Activated CD8-positive, alpha-beta T cell treated with anti-CD3 and anti-CD28 coated beads for 36 hours (primary cell): ENCODE results near the gene ETS1. TPM values are rescaled to one million over a fixed set of nuclear protein-coding genes. Genes with fewer than 3 reads are reported as not detected.

Source experiments
- ATAC-seq: fragments of 200-7000 bp; cut with Tn5 transposase; one replicate; pipeline ENCODE4 v1.10.0; 2021; ENCODE audit warnings: mild to moderate bottlenecking, moderate library complexity
- CTCF ChIA-PET: fragments of 350-600 bp; sonication (Branson Sonifier 250); formaldehyde crosslinking; loops from one replicate; lab custom pipeline; 2021; ENCODE audit warnings: antibody characterized with exemption; lab: Charles Lee
- POLR2A ChIA-PET: fragments of 350-600 bp; sonication (Branson Sonifier 250); formaldehyde crosslinking; loops from one replicate; lab custom pipeline; 2021; ENCODE audit warnings: antibody characterized with exemption; lab: Charles Lee
- DNase-seq: peaks from one replicate; pipeline ENCODE4 v3.0.0-alpha.2; 2020
- H3K27ac Mint-ChIP-seq: one replicate; pipeline ENCODE4 v1.8.0; 2021; ENCODE audit warnings: mild to moderate bottlenecking, mixed read lengths
- H3K27me3 Mint-ChIP-seq: one replicate; pipeline ENCODE4 v1.8.0; 2021; ENCODE audit warnings: mixed read lengths
- H3K36me3 Mint-ChIP-seq: one replicate; pipeline ENCODE4 v1.8.0; 2021; ENCODE audit warnings: low read depth, mixed read lengths
- H3K4me1 Mint-ChIP-seq: one replicate; pipeline ENCODE4 v1.8.0; 2021; ENCODE audit warnings: low read depth, mixed read lengths
- H3K4me3 Mint-ChIP-seq: one replicate; pipeline ENCODE4 v1.8.0; 2021; ENCODE audit warnings: mild to moderate bottlenecking, moderate library complexity, mixed read lengths
- H3K9me3 Mint-ChIP-seq: one replicate; pipeline ENCODE4 v1.8.0; 2021; ENCODE audit warnings: mixed read lengths
- intact Hi-C: fragments of 100-400 bp; cut with micrococcal nuclease; formaldehyde crosslinking; loops from one replicate; pipeline ENCODE4 v1.10.0; 2022
- total RNA-seq, 2 experiments: library from RNA; stranded (reverse); gene quantifications; one replicate each; pipeline ENCODE4 v1.2.3, GENCODE V29; 2021
- TF ChIP-seq, protein P1 (sequence below): fragments of 200-600 bp; IDR thresholded peaks from one replicate; pipeline ENCODE4 v1.8.0; 2022; ENCODE audit warnings: antibody characterized with exemption, mild to moderate bottlenecking

Gene ETS1
- total RNA-seq, 2 experiments from 2014 or later = 527 to 532 TPM

DNA sequence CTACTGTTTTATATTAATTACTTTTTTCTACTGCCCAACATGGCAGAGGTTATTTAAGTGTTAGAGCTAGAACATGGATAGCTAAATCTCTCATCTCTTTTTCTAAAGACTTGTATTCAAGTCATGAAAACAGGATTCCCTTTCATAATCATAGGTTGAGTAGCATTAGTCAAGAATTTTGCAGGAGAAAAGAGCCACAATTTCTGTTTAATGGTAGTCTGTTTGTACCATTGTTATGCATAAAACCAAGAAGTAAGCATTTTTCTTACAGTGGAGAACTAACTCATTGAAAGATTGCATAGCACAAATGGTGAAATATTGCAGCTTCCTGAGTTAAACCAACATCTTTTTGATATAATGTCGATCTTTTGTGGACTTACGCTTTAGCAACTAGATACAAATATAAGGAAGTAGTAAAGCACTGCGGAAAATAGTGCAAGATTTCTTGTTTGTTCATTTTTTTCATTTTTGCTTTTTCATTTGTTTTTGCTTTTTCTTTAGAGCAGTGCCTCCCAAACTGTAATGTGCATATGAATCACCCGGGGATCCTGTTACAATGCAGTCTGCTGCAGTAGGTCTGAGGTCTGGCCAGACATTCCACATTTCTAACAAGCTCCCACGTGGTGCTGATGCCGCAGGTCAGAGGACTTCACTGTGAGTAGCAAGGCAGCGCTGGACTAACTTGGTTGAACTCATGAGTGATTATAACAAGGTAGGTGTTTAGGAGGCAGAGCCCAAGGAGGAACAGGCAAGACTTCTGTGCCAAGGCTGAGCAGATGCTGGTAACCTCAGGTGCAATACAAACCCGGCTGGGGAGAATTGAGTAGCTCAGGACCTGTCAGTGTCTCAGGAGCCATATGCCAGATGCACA is 4.6 kb downstream of the ETS1 start:
- peaks cover 47% of the 10 kb centered on the region for H3K4me1 Mint-ChIP-seq
- H3K9me3 Mint-ChIP-seq = no peaks in the 10 kb centered on the region
- intact Hi-C loops = loop anchor here (5.0 kb wide), 1 partner anchor 55 kb away; no protein-coding TSS in a partner anchor
- peak overlapping the region; percentile 72 for H3K27ac Mint-ChIP-seq
- no peaks in the 10 kb centered on the region for H3K36me3 Mint-ChIP-seq
- DNase-seq (peak; percentile 35), ATAC-seq (no peak)
- H3K4me3 Mint-ChIP-seq = peak overlapping the region; percentile 55
- ChIA-PET POLR2A (interaction anchor here (1.4 to 1.9 kb wide), 3 partner anchors 10 to 57 kb away, joined by 3 to 4 read pairs (median 4); no protein-coding TSS in a partner anchor), CTCF (interaction anchor here (1.3 to 2.6 kb wide), 3 partner anchors 9 to 30 kb away, joined by 4 to 9 read pairs (median 4); no protein-coding TSS in a partner anchor)
- TF ChIP-seq, protein P1, sequence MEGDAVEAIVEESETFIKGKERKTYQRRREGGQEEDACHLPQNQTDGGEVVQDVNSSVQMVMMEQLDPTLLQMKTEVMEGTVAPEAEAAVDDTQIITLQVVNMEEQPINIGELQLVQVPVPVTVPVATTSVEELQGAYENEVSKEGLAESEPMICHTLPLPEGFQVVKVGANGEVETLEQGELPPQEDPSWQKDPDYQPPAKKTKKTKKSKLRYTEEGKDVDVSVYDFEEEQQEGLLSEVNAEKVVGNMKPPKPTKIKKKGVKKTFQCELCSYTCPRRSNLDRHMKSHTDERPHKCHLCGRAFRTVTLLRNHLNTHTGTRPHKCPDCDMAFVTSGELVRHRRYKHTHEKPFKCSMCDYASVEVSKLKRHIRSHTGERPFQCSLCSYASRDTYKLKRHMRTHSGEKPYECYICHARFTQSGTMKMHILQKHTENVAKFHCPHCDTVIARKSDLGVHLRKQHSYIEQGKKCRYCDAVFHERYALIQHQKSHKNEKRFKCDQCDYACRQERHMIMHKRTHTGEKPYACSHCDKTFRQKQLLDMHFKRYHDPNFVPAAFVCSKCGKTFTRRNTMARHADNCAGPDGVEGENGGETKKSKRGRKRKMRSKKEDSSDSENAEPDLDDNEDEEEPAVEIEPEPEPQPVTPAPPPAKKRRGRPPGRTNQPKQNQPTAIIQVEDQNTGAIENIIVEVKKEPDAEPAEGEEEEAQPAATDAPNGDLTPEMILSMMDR = no peak
- no peaks in the 10 kb centered on the region for H3K27me3 Mint-ChIP-seq

DNA sequence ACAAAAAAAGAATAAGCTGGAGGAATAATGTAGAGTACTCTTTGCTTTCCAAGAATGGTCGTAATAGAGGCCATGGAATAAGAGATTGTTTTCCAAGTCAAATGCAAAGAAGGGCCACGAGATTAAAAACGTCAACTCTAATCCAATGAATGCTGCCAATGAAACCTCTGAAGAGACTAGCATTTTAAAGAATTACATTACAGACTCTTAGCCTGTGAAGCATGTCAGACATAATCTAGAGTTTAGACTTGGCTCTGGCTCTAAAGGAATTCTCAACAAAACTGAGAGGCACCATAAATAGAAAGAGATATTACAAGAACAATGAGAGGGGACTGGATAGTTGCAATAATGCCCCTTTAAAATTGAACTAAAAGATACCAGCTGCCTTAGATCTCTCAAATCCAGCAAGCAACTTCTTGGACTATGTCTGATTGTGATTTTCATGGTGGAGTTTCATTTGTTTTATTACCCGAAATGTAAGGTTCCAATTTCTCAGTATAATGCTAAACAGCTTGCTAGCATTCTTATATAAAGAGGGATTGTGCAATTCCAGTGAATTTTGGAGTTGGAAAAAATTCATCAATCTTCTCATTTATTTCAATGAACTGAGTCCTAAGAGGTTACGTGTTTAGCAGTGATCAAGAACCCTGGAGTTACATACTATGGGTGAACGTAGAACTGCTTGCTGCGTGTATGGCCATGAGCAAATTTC is 5.6 kb downstream of the ETS1 start:
- Mint-ChIP-seq H3K27ac (peak overlapping the region; percentile 97), H3K4me3 (no peak overlapping the region), H3K27me3 (no peaks in the 10 kb centered on the region), H3K9me3 (no peaks in the 10 kb centered on the region), H3K4me1 (peaks cover 50% of the 10 kb centered on the region), H3K36me3 (no peaks in the 10 kb centered on the region)
- intact Hi-C loops = loop anchor here (2.0 to 5.0 kb wide), 3 partner anchors 31 to 54 kb away; no protein-coding TSS in a partner anchor
- CTCF ChIA-PET = interaction anchor here (1.5 to 2.6 kb wide), 3 partner anchors 10 to 46 kb away, joined by 4 to 9 read pairs (median 6); no protein-coding TSS in a partner anchor
- ATAC-seq (no peak), DNase-seq (no peak)
- TF ChIP-seq, protein P1 = no peak
- POLR2A ChIA-PET = interaction anchor here (1.5 kb wide), 1 partner anchor 62 kb away, joined by 4 read pairs; no protein-coding TSS in a partner anchor

DNA sequence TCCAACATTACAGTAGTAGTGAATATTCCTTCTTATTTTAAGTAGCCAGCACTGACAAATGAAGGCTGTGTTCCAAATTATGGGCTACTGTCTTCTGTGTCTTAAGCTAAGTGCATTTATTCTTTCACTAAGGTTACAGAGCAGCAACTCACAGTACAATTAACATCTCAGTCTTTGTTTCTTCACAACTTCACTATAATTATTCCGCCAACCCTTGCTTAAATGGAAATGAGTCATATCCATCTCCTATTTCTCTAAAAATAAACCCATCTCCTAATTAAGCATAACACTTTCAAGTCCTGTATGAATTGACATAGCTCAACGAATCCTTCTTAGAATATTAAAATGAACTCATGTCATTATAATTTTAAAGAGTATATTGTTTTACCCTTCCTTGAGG is 6.7 kb downstream of the ETS1 start:
- no peaks in the 10 kb centered on the region for H3K27me3 Mint-ChIP-seq
- H3K36me3 Mint-ChIP-seq = no peaks in the 10 kb centered on the region
- intact Hi-C loops = loop anchor here (2.0 to 5.0 kb wide), 3 partner anchors 30 to 53 kb away; no protein-coding TSS in a partner anchor
- H3K9me3 Mint-ChIP-seq = no peaks in the 10 kb centered on the region
- TF ChIP-seq, protein P1 = no peak
- ATAC-seq (peak; percentile 64), DNase-seq (no peak)
- peaks cover 59% of the 10 kb centered on the region for H3K4me1 Mint-ChIP-seq
- peak overlapping the region; percentile 64 for H3K4me3 Mint-ChIP-seq
- CTCF ChIA-PET = interaction anchor here (0.9 to 2.6 kb wide), 10 partner anchors 11 to 262 kb away, joined by 3 to 9 read pairs (median 4); no protein-coding TSS in a partner anchor
- H3K27ac Mint-ChIP-seq = peak overlapping the region; percentile 97
- POLR2A ChIA-PET = interaction anchor here (0.8 to 2.2 kb wide), 14 partner anchors 23 to 107 kb away, joined by 3 to 10 read pairs (median 4); no protein-coding TSS in a partner anchor

DNA sequence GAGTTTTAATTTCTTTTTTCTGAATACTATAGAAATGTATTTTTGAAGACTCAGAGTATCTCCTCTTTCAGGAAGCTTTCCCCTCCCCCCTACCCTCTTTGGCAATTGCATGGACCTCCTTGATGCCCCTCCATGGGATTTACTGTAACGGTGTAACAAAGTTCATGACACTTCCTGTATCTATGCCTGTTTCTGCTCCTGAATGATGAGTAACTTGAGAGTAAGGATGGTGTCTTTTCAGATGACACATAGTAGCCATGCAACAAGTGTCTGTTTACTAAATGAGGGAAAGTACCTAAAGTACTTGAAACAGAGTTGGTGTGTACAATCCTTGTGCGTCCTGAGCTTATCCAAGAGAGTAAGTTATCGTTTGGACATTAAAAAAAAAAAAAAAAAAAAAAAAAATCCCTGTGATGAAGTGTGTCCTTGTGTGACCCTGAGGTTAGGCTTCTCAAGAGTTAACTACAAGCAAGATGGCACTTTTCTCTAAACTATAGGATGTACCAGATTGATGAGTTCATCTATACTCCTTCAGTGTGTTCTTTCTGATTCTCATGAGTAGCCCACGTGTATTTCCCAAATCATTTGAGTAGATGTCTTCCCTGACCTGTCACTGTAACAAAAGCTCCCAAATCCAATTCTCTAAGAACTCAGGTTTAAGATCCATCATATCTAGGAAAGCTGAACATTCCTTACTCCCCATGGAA is 7.4 kb downstream of the ETS1 start:
- CTCF ChIA-PET = interaction anchor here (0.9 to 2.6 kb wide), 10 partner anchors 11 to 261 kb away, joined by 3 to 9 read pairs (median 4); no protein-coding TSS in a partner anchor
- peak overlapping the region; percentile 64 for H3K4me3 Mint-ChIP-seq
- H3K4me1 Mint-ChIP-seq = peaks cover 65% of the 10 kb centered on the region

More for the DNA sequence above, 7.4 kb downstream of the ETS1 start:
- peak; percentile 21 for DNase-seq
- ATAC-seq = peak; percentile 88
- Mint-ChIP-seq H3K27me3 (no peaks in the 10 kb centered on the region), H3K36me3 (no peaks in the 10 kb centered on the region), H3K9me3 (no peaks in the 10 kb centered on the region), H3K27ac (peak overlapping the region; percentile 97)
- TF ChIP-seq, protein P1 = no peak
- POLR2A ChIA-PET = interaction anchor here (0.6 to 2.2 kb wide), 16 partner anchors 24 to 235 kb away, joined by 3 to 10 read pairs (median 4); no protein-coding TSS in a partner anchor
- intact Hi-C loops = loop anchor here (2.0 to 5.0 kb wide), 3 partner anchors 29 to 53 kb away; no protein-coding TSS in a partner anchor
